Cerebellar nuclear complex (tissue), 1 donor: ENCODE measurements around the gene HLA-DQB2.
"Not testable (repeated sequence)": the region's sequence is repeated elsewhere in the genome, so short reads cannot be mapped to it uniquely, and the experiment has no call there.

Experiments
- DNase-seq, 2 experiments: peaks; one replicate each; lab custom pipeline; 2025; lab: John Stamatoyannopoulos, UW

The HLA-DQB2 gene

DNA sequence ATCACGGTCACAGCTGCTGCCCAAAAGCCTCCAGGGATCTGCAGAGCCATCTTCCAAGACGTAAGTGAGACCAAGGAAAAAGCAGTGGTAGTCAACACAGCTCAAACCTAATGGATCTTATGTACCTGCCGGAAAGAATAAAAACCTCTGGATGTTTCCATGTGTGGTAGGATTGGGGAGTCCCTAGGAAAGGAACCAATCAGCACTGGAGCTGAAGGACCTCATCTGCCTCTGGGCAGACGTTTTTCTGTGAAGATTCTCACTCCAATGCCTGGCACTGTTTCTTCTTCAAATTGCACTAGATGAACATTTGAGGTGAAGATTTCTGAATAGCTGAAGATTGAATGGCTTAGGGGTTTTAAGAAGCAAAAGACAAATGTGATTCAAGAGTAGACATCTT lies at the start of gene HLA-DQB2:
Gene HLA-DQB2 (minus strand): TSS at position 112 of the 400 bp plus-strand sequence. CDS start 62 bp downstream, at position 50.
- DNase-seq, result no peak

DNA sequence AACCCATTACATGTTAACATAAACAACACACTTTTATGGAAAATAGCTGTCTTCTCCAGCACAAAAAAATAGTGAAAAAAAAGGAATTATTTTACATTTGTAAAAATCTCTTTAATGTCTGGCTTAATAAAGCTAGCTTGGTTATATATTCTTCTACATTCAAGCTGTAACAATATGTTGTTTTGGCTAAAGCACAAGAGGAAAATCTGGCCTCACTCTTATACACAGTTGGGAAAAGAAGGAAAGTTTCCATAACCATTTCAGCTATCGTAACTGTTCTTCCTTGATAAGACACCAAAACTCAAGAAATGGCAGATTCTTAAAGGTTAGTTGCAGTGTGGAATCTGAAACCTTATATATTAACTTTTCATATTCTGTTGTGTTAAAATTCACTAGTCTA lies 45.8 kb upstream of the HLA-DQB2 start:
- no peak for DNase-seq

DNA sequence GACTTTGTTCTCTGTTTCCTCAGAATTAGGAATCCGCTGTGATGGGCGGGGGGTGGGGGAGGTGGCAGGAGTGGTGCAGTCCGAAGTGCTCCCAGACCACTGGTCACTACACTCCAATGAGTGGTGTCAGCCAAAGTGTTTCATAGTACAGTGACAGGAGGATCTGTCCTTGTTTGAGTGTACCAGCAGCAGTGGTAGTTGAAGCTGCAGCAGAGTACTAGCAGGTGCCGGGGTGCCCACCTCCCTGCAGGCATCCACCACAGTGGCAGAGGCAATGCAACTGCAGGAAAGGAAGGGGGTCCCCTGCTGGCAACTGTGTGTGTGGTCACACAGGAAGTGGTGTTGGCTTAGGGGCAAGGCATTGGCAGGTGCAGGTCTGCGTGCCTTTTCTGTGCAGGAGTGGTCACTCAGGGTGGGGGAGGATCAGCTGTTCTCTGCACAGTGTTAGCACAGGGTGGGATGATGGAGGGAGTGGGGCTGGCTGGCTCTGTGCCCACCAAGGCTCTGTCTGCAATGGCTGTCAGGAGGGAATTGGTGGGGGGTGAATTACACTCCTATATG lies 43.8 kb upstream of the HLA-DQB2 start:
- no peak for DNase-seq

DNA sequence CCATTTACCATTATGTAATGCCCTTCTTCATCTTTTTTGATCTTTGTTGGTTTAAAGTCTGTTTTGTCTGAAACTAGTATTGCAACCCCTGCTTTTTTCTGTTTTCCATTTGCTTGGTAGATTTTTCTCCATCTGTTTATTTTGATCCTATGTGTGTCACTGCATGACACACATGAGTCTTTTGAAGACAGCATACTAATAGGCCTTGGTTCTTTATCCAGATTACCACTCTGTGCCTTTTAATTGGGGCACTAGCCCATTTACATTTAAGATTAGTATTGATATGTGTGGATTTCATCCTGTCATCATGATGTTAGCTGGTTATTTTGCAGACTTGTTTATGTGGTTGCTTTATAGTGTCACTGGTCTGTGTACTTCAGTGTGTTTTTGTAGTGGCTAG lies 42.1 kb upstream of the HLA-DQB2 start:
- DNase-seq, result not testable (repeated sequence)

DNA sequence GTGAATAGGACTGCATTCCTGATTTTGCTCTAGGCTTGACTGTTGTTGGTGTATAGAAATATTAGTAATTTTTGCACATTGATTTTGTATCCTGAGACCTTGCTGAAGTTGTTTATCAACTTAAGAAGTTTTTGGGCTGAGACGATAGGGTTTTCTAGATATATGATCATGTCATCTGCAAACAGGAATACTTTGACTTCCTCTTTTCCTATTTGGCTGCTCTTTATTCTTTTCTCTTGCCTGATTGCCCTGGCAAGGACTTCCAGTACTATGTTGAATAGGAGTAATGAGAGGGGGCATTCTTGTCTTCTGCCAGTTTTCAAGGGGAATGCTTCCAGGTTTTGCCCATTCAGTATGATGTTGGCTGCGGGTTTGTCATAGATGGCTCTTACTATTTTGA lies 40.1 kb upstream of the HLA-DQB2 start:
- no peak for DNase-seq

DNA sequence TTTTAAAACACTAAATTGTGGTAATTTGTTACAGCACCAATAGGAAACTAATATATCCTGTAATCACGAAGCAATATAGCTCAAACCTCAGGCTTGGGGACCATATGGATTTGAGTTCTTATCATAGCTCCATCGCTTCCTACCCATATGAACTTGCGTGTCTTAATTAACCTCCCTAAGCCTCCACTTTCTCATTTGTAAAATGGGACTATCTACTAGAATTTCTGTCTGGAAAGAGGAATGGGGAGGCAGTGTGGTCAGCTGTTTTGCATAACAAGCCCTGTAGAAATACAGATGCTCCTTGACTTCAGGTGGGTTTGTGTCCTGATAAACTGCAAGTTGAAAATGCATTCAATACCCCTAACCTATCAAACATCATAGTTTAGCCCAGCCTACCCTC lies 36.4 kb upstream of the HLA-DQB2 start:
- no peak for DNase-seq

DNA sequence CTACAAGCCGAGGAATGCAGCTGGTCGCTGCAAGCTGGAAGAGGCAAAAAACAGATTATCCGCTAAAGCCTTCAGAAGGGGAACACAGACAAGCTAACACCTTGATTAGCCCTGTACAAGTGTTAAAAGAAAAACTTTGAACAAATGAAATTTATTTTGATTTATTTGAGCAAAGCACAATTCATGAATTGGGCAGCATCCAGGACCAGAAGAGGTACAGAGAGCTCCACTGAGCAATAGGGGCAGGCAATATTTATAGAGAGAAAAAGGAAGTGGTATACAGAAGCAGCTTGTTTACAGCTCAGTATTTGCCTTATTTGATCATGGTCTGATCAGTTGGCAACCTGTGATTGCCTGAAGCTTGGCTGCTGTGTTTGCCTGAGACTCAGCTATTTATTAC lies 35.8 kb upstream of the HLA-DQB2 start:
- DNase-seq, result no peak

DNA sequence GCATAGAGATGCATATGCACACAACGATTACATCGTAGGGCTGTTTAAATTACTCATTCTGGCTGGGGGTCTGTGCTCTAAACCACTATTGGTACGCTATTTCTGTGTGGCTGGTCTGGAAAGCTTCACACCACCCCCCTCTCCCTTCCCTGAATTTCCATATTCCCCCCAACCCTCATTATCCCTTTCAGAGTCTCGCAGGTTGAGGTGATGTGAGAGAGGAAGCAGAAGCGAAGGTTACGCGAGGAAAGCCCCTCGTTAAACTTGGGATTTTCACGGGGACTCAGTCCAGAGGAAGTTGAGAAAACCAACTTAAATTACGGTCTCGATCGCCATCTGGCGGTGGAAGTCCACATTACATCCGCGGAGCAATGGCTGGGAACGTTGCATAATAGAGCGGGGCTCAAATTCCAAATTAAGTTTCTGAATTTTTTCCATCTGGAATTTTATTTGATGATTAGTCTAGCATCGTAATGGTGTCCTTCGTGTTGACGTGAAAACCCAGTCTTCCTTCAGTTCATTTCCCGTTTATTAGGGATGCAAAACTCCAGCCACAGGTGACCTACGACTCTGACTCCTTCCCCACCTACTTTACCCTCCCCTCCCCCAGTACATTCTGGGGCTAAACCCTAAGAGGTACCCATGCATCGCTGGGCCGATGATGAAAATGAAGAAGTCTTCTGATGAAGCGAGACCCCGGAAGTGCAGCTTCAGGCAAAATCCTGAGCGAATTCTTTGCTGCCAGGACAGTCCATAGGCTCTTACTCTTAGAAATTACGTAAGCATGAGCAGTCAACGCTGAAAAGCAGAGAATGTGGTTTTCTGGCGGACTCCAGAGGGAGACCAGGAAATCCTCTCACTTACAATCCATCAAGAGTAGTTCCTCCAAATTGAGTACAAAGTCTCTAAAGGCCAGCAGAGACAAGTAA lies 33.8 kb upstream of the HLA-DQB2 start:
- DNase-seq, result no peak

DNA sequence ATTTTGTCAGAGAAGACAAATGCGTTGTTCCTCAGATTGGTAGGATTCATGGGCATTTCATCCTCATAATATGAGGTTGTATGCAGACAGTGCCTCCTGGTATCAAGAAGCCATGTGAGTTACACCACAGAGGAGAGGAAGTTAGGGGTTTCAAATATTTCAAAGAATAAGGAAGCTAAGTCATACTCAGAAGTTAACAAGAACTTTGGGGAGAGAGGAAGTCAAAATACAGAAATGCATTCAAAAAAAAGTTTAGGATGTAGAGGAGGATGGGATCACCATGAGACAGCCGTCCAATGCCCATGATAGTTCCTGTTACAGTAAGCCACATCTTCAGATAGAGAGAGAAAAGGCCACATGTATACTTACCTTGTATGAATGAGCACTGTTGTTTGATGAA lies 31.2 kb upstream of the HLA-DQB2 start:
- DNase-seq, result no peak

DNA sequence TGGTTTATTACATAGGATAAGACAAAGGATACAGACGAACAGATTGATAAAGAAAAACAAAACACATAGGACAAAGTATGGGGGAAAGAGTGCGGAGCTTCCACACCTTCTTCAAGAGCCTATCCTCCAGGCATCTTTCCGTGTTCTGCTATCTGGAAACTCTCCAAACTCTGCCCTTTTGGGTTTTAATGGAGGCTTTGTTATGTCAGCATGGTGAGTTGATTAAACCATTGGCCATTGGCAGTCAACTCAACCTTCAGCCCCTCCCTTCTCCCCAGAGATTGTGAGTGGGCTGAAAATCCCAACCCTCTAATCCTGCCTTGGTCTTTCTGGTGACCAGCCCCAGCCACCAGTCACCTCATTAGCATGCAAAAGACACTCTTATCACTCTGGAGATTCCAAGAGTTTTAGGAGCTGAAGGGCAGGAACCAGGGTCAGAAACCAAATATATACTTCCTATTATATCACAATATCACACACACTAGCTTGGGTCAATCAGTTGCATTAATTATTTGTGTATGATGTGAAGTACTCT lies 29.6 kb upstream of the HLA-DQB2 start:
- DNase-seq, result no peak

DNA sequence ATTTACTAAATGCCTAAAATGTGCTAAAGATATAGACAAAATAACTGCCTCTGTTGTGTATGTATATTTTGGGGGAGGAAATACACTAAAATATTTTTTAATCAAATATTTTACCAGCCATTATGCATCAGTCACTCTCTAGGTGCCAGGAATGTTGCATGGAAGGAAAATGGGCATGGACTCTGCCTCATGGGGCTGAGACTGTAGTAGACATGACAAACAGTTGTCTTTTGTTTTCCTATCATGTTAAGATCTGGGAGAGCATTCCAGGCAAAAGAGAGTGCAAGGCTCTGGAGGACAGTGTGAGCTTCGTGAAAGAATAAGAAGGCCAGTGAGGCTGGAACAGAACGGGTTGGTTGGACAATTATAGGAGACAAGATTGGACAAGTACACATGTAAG lies 27.0 kb upstream of the HLA-DQB2 start:
- DNase-seq, result no peak

DNA sequence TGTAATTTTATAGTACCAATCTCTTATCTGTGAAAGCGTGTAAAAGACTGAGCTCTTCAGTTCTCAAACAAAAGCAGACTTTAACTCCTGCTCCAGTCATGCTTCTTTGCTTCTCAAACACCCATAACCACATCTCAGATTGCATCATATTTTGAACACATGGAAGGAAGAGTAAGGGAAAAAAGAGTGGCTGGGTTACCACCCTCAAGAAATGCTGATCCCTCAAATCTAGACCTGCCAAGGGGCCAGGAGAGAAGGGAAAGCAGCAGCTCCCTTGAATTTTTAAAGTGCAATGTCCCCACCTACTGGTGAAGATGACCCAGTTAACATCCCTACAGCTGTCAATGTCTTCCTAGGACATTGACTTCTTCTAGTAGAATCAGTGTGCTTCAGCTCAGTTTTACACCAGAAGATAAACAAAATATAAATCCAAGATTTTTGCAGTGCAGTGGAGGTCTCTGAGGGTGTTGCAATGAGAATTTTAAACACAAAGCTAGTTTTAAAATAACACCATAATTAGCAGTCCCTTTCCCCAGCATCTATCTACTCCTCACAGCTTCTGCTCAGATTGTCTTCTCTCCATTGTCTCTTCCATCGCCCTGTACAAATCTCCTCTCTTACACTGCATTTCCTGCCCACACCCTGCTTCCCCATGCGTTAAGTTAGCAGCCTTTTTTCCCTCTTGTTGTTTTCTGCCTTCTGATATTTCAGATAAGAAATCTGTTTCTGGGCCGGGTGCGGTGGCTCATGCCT lies 22.6 kb upstream of the HLA-DQB2 start:
- no peak for DNase-seq

DNA sequence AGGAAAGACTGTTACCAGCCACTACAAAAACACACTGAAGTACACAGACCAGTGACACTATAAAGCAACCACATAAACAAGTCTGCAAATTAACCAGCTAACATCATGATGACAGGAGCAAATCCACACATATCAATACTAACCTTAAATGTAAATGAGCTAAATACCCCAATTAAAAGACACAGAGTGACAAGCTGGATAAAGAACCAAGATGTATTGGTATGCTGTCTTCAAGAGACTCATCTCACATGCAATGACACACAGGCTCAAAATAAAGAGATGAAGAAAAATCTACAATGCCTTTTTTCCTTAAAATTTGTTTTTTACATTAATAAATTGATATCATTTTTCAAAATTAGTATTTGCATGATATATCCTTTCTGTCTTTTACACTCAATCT lies 19.6 kb upstream of the HLA-DQB2 start:
- DNase-seq, result not testable (repeated sequence)

DNA sequence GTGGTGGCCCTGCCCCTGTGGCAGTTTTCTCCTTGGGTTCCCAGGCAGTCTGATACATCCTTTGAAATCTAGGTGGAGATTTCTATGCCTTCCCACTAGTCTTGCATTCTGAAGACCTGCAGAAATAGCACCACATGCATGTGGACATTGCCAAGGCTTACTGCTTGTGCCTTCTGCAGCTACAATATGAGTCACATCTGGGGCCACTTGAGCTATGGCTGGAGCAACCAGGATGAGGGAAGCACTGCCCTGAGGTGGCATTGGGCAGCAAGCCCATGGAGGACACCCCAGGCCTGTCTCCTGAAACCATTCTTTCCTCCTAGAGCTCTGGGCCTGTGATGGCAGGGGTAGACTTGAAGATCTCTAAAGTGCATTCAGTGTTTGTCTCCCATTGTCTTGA lies 15.7 kb upstream of the HLA-DQB2 start:
- no peak for DNase-seq

DNA sequence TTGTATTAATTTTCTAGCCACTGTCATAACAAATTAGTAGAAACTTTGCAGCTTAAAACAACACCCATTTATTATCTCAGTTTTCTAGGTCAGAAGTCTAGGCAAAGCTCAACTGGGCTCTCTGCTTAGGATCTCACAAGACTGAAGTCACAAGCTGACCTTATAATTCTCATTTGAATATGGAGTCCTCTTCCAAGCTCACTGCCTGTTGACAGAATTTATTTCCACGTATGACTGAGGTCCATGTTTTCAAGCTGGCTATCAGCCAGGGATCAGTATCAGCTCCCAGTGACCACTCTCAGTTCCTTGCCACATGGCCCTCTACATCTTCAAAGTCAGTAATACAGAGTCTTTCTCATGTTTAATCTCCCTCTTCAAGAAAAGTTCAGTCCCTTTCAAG lies 11.7 kb upstream of the HLA-DQB2 start:
- no peak for DNase-seq

DNA sequence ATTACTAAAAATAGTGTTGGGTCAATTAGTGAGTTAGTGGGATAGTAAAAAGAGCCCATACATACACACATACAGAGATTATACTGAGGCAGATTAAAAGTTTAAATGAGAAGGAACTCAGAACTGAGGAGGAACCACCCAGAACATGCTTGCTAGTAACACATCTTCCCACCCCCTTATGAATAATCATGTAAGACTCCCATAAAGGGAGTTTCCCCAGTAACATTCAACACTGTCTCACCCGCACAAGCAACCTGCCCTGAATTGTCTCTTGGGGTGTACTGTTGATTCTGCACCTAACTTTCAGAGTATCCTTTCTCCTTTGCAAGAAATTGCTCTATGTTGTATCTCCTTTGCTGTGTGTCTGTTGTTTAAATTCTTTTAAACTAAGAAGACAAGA lies 11.1 kb upstream of the HLA-DQB2 start:
- DNase-seq, result no peak

DNA sequence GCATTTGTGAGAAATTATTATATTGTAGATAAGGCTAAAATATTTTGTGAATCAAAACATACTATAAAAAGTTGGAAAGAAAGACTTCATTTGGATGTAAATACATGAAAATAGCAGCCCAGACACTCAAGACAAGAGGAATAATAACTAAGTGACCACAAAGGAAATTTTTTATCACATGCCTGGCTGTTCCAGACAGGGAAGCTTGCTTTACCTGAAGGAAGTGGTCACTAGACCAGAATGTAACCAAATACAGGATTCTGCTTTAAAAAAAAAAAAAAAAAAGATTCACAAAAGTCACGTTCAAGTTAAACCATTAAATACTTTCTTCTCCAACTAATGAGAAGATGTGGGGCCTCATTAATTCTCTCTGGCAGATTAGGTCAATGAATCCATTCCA lies 9.3 kb upstream of the HLA-DQB2 start:
- DNase-seq, result no peak

DNA sequence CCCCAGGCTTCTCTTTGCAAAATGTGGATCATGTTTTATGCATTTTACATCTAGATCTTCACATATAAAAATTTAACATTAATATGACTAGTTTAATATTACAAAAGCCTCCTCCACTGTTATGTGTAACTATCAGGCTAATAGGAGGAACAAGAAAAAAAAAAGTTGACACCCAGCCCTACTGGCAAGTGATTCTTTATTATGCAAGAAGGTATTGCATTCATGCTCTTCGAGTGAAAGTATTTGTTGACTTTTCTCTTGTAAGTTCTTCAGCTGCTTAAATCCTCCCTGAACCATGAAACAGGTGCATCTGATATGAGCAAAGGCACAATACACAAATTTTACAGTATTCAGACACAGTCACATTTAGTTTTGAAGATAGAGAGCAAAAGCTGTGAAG lies 716 bp upstream of the HLA-DQB2 start:
- no peak for DNase-seq

DNA sequence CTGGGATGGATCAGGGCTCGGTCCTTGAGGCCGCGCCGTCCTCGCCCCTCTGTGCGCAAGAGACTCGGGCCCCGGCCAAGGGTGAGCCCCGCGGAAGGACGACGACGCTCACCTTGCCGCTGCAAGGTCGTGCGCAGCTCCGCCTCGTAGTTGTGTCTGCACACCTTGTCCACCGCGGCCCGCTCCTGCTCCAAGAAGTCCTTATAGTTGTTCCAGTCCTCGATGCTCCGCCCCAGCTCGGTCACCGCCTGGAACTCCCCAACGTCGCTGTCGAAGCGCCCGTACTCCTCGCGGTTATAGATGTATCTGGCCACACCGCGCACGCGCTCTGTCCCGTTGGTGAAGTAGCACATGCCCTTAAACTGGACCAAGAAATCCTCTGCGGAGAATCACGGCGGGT lies 1.8 kb downstream of the HLA-DQB2 start:
- no peak for DNase-seq

DNA sequence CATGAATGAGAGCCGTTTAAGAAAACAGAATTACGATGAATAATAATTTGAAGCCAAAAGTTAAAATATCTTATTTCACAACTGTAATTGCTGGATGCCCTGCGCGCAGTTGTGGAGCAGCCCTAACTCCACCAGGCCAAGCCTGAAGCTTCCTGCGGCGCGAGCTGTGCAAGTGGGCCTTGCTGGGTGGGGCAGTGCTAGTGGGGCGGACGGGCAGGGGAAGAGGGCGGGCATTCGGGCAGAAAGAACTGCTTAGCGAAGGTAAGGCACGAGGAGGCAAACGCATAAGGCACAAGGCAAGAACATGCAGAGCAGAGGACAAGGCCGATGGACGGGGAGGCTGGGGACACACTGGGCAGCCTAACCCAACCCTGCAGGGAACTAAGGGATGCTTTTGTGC lies 2.3 kb downstream of the HLA-DQB2 start:
- no peak for DNase-seq

DNA sequence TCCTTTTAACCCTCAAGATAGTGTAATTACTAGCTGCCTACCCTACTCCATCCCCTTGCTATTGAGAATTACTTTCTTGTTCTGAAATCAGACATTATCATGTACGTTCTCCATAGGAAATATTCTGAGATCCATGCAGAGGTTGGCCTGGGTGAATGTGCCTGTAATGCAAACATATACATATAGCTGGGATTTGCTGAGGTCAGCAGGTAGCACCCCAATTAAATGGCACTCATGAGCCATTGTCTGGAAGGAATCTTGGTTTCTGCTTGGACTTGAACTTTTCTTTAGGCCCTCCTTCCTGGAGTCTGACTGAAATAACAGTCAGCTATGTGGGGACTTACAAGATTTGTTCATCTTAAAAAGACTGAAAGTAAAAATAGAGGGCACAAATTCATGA lies 3.7 kb downstream of the HLA-DQB2 start:
- no peak for DNase-seq

DNA sequence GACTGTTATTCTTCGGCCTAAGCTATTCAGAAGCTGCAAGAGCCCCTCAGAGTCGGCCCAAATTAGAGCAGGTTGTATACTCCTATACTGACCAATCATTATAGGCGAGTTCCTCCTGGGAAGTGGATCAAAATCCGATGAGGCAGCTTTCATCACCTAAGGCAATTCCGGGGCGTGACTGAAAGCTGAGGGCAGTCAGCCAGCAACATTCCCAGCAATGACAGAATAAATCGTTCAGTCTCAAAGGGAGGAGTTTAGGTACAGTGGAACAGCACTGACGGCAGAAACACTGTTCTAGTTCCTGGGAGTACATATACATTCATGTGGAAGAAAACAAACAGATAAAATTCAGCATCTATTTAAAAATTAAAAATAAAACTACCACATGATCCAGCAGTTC lies 10.8 kb downstream of the HLA-DQB2 start:
- no peak for DNase-seq

DNA sequence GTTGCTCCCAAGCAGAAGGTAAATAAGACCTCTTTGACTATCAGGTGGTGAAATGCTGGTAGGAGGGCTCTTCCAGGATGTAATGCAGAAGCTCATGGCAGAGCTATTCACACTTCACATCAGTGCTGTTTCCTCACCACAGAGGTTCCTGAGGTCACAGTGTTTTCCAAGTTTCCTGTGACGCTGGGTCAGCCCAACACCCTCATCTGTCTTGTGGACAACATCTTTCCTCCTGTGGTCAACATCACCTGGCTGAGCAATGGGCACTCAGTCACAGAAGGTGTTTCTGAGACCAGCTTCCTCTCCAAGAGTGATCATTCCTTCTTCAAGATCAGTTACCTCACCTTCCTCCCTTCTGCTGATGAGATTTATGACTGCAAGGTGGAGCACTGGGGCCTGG lies 17.7 kb downstream of the HLA-DQB2 start:
- DNase-seq, result not testable (repeated sequence)
